Pulmonary artery endothelial cell (primary cell): ENCODE results near the gene R3HDM2. TPM values are rescaled to one million over a fixed set of nuclear protein-coding genes. Genes with fewer than 3 reads are reported as not detected.

ENCODE experiments used
- DNase-seq: peaks from one replicate; pipeline ENCODE4 v3.0.0-alpha.2; 2011; ENCODE audit warnings: low read depth, low spot score
- total RNA-seq: library from RNA; depleted of rRNA; stranded (reverse); fragments of >200 nt; gene quantifications from 2 replicates; pipeline ENCODE4 v1.2.3, GENCODE V29; 2014

Gene R3HDM2
- total RNA-seq, 1 donor from 2014 or later = 5.5 TPM

DNA sequence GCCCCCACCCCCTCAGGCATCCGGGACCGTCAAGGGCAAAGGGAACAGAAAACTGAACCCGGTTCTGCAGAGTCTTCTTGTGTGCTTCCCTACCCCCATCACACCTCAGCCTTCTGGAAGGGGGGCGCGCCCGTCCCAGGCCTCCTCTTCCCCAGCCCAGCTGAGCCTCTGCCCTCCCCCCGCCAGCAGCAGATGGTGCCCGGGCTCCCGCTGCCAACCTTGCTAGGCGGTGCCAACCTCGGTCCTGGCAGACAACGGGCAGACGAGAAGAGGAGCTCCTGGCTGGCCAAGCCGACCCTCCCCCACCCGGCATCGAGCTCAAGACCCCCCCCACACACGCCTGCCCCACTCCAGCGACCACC, 188.5 kb downstream of the R3HDM2 start:
- DNase-seq = no peak

DNA sequence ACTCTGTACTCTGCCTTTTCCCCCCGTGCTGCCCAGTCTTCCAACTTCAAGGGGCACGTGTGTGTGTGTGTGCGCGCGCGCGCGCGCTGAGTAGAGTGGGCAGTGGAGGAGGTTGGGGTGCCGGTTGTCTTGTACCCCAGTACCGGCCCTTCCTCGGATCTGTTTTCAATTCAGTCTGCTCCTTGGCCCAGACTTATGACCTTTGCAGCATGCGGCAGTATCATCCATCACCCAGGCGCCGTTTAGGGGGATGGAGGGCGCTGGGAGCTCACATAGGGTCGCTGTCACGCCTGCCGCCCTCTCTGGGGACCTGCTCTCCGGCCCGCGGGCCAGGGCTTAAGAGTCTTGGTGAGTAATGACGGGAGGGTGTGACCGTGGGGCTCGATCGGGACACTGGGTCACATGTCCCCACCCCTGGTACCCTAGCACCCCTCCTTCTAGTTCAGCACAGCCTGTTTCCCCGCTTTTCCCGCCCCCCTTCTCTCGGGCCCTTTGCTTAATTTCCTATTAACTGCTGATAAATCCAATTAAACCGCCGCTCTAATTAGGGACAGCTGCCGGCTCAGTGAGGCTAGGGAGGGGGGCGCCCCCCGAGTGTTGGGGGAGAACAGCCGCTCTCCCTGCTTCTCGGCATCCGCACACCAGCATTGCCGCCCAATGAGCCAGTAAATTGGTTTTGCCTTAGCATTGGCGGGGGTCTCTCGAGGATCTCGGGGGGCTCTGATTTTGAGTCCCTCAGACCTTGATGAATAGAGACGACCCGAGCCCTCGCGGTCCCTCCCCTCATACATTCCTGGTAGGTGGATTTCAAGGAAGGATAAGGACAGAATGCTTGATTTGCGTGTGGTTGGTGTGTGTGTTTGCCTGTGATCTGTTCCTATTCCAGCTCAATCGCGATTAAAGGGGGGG, 189.2 kb downstream of the R3HDM2 start:
- DNase-seq = no peak

DNA sequence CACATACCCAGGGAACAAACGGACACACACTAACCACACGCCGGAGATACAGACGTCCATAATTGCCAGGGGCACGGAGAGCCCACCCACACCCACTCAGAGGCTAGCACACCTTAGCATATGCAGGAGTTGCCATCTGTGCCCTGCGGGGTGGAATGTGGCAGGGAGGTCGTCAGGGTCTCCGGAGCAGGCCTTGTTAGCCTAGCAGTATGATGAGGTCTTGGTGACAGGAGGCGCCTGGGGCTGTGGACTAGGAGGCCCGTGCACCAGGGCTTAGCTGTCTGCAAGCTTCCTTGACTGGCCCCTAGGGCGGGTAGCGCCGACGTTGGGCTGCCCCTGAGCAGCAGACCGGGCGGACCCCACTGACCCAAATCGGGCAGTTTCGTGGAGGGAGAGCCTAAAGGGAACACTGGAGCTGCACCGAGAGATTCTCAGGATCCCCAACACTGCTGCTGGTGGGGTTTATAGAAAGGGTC, 189.9 kb downstream of the R3HDM2 start:
- no peak for DNase-seq

DNA sequence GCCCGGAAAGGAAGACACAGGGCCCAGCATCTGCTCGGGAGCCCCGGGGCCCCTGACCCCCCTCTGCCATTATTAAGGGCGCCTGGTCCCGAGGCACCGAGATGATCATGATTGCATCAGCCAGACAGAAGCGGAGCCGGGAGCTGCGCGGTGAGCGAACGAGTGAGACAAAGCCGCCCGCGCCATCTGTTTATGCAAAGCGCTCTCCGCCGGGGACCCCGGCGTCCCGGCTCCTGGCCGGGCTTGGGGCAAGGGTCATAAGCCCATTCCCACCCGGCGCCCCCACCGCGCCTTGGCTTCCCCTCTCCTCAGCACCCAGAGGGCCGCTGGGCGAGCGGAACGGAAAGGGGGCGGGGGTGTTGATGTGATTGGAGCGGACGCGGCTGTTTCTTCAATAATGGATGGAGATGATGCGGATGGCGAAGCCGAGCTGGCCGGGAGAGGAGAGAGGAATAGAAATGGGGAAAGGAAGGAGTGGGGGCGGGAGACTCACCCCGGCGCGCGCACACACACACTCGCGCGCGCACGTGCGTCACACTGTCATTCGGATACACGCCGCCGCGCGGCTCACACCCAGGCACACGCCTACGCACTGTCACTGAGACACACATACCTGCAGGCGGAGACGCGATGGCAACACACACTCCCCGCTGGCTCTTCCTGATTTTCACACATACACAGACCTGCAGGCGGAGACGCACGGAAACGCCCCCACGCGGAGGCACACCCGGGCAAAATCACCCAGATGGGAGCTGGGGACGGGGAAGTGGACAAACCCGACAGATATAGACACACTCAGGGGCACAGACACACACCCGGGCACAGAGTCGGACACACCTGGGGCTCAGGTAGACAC, 190.5 kb downstream of the R3HDM2 start:
- no peak for DNase-seq

DNA sequence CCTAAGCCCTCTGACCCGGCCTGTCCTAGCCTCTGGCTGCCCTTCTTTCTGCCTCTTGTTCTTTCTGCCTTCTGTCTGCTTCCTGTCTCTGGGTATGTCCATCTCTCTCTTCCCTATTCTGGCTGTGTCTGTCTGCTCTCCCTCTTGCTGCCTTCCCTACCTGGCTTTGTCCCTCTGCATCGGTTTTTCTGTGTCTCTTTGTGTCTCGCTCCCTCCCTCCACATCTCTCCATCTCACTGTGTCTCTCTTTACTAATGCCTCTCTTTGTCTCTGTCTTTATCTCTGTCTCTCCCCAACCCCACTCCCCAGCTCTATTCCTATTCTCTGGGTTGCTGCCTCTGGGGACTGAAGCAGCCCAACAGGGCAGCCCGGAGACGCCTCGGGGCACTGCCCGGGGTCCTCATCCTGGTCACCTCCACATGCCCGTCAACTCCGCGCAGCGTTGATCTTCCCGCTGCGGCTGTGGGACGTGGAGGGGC, 191.2 kb downstream of the R3HDM2 start:
- DNase-seq = no peak

DNA sequence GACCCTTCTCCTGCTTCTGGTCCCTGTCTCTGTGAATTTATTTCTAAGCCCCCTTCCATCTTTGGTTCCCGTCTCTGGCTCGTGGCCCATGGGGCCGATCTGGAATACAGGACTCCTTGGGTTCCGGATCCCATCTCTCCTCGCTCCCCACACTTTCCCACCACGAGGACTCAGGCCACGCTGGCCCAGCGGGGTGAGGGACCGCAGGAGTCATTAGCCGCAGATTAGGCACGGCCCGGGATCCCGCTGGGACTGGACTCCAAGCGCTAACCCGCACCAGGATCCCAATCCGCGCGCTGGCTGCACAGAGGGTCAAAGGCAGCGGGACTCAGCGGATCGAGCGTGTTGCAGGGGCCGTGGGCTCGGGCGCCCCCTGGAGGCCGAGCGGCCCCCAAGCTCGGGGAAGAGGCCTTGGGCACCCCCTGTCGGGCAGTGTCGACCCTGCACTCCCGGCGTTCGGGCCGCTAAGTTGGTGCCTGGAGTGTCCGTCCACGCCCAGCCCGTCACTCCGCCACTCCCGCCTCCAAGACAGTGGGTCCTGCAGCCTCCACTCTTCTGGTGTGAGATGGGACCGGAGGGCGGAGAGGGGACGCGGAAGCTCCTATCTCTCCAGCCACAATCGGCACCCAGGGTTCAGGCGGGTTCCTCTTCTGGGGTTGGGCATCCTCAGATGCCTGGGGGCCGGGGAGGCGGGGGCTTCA, 191.8 kb downstream of the R3HDM2 start:
- DNase-seq = peak; percentile 39

DNA sequence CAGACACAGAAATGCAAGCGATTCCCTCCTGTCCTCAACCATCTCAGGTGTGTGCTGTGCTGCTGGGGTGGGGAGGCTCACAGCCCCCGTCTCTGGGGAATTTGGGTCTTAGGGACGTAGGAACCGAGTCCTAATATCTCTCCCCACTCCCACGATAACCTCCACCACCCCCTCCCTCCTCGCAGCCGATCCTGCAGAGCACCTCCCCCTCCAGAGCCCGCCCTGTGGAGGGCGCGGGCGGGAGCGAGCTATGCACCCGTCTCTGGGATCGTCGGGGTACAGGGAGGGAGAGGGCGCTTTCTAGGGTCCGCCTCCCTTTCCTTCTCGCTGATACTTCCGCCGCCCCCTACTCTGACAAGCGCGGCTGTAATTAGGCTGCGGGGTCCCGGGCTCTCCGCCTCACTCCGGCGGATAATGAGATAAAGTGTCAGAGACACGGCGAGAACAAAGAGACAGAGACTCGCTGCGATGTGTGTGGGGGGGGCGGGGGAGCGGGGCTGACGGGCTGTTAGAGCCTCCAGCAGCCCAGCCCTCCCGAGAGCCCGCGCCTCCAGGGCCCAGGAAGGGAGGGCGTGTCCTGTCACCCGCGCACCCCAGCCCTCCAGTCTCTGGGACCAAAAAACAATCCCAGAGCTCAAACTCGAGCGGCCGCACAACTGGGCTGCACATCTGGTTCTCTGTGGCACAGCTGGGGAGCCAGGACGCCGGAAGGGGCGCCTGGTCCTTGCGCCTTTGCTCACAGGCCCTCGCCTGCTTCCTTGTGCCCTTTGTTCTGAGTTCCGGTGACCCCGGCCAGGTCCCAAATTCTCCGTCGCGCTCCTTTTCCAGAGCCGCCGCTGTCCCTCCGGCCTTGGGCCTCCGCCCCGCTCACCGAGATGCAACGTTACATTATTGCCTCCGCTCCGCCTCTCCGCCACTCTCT, 192.7 kb downstream of the R3HDM2 start:
- DNase-seq = no peak

DNA sequence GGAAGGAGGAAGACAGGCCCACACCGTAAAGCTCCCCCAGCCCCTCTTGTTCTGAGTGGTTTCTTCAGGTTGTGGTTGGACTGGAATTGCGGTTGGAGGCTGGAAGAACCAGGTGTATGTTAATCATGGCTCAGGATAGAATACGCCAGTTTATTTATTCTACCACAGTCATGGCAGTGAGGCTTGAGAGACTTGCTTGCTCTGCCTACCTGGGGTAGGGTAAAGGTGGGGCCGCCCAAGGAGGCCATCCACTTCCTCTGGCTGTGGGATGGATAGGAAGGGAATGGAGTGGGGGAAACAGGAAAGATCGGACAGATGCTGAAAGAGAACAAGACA, 193.3 kb downstream of the R3HDM2 start:
- no peak for DNase-seq

DNA sequence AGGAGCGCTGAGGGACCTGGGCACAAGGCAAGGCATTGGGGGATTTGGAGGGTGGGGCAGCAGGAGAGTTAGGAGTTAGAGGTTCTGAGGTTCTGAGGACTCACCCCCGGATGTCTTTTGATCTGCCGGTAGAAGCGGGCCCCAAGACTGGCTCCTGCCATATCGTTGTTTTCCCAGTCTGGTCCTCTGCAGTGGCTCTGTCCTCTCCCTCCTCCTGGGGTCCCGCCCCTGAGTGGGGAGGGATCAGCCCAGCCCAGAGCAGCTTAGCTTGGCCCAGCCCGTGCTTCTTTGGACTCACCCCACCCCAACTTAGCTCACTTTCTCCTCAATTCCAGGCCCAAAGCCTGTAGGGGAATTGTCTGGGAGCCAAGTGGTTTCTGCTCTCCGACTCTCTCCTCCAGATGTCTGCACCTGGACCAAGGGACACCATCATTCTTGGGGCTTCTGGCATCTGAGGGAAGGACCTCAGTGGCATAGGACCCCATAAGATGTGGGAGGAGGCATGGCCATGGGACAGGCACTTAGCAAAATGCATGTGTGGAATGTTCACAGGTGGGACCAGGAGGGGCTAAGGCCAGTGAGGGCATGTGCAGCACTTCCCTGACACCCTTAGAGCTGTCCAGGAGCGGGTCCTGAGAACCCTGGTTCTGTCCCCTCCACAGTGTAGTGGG, 193.8 kb downstream of the R3HDM2 start:
- no peak for DNase-seq

DNA sequence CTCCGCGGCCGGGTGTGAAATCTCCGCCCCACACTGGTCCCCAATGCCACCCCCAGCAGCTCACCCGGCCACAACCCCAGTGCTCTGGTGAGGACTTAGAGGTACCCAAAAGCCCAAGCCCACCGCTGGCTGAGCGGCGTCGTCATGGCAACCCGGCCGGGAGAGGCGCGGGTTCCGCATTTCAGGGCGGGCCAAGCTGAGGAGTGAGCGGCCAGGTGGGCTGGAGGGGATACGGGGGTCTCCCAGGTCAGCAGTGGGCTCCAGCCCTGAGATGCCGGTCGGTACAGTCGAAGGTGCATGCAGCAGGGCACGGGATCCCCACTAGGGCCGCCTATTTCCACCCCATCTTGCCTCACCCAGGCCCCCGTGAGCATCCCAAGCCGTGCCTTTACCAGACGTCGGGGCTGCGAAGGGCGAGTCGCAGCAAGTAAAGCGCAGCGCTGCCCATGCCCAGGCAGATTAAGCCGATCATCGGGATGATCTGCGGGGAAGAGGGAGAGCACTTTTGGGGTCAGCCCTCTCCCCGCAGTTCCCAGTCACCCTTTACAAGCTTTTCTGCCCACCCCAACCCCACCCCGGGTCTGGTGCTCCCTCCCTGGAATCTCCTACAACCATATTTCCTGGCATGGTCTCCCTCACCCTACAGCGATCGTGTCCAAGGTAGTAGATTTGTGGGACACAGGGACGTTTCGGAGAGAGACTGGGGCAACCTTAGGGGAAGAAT, 194.5 kb downstream of the R3HDM2 start:
- no peak for DNase-seq

DNA sequence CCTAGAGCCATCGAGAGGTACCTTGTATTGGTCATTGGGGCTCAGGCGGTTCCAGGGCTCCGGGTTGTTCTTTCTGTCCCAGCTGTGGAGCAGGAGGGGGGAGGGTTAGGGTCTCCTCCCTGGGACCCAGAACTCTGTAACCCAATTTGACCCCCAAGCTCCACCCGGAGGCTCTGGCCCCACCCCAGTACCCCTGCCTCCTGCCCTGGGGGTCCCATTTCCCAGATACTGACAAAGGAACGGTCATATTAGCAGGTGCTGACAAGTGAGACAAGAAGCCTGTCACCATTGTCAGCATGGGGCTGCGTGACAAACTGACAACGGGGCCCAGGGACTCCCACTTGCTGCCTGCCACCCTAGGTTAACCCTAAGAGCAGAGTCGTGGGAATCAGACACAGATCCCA, 195.1 kb downstream of the R3HDM2 start:
- DNase-seq = no peak

DNA sequence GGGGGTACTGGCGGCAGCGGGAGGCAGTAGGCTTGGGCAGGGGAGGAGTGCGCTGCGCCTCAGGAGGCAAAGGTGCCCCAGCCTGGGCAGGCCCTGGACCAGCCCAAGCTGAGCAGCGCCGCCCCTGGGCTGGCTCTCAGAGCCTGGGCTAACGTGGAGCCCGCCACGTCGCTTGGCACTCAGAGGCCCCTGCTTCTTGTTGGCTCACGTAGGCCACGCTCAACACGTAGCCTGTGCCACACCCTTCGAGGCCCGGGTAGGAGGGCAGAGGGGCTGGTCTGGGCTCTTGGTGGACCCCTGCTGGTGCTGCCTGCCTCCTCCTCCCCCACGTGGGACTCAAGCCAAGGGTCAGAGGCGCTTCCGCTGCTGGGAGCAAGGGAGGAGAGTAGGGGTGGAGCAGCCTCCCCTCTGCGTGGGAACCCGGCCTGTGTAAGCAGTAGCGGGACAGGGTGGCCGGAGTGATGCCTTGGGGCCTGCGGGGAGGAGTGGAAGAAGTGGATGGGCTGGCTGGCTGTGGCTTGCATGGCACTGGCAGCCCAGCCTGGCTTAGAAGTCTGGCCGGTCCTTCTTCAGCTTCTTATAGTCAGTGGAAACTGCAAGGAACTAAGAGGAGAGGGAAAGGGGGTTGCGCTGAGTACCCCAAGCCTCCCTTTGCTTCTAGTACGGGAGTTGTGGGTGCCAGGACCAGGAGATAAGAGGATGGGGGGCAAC, 195.7 kb downstream of the R3HDM2 start:
- DNase-seq = no peak

DNA sequence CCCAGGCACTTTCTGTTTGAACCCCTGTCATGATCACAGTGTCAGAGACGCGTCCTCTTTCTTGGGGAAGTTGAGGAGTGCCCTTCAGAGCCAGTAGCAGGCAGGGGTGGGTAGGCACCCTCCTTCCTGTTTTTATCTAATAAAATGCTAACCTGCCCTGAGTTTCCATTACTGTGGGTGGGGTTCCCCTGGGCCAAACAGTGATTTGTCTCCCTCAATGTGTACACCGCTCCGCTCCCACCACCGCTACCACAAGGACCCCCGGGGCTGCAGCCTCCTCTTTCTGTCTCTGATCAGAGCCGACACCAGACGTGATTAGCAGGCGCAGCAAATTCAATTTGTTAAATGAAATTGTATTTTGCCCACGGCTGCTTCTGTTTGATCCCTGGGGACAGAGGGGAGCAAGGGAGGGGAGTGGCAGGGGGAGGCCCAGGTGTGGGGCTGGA, 196.2 kb downstream of the R3HDM2 start:
- DNase-seq = no peak

DNA sequence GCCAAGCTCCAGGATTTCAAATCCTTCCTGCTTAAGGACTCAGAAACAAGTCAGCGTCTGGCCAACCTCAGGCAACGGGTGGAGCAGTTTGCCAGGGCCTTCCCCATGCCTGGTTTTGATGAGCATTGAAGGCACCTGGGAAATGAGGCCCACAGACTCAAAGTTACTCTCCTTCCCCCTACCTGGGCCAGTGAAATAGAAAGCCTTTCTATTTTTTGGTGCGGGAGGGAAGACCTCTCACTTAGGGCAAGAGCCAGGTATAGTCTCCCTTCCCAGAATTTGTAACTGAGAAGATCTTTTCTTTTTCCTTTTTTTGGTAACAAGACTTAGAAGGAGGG, 196.6 kb downstream of the R3HDM2 start:
- DNase-seq = no peak

DNA sequence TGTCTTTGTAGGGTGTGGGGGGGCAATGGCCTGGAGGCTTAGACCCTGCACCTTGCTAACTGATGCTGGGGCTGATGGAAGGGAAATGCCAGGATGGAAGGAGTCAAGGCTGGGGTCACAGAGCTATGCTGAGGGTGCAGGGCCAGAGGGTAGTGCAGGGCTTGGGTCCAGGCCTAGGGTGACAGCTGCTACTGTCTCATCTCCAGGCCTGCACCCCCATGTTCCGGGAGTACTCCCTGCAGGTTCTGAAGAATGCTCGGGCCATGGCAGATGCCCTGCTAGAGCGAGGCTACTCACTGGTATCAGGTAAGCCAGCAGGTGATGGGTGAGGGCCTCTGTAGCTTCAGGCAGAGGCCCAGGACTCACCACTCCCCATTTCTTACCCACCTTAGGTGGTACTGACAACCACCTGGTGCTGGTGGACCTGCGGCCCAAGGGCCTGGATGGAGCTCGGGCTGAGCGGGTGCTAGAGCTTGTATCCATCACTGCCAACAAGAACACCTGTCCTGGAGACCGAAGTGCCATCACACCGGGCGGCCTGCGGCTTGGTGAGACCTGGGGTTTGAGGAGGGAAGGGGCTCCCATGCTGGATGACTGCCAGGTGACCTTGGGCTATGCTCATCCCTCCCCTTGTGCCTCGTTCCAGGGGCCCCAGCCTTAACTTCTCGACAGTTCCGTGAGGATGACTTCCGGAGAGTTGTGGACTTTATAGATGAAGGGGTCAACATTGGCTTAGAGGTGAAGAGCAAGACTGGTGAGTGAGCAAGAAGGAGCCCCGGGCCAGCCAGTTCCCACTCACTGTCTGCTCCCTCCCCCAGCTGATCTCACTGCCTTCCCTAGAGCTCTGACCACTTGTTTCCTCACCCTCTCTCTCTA, 197.2 kb downstream of the R3HDM2 start:
- no peak for DNase-seq

DNA sequence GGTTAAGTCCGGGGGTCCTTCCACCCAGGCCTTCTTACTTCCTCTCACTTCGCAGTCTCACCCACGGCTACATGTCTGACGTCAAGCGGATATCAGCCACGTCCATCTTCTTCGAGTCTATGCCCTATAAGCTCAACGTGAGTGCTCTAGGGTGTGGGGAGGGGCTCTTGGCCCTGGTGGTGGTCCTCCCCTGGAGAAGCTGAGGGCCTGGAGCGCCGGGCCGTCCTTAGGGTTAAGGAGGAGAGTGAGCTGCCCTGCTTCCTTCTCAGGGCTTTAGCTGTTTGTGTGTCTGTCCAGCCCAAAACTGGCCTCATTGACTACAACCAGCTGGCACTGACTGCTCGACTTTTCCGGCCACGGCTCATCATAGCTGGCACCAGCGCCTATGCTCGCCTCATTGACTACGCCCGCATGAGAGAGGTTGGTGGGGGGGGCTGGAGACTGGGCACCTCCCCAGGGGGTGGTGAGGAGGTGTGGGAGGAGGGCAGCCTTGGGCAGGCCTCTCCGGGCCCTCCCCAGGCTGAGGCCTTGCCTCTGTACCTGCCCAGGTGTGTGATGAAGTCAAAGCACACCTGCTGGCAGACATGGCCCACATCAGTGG, 198.6 kb downstream of the R3HDM2 start:
- DNase-seq = no peak

DNA sequence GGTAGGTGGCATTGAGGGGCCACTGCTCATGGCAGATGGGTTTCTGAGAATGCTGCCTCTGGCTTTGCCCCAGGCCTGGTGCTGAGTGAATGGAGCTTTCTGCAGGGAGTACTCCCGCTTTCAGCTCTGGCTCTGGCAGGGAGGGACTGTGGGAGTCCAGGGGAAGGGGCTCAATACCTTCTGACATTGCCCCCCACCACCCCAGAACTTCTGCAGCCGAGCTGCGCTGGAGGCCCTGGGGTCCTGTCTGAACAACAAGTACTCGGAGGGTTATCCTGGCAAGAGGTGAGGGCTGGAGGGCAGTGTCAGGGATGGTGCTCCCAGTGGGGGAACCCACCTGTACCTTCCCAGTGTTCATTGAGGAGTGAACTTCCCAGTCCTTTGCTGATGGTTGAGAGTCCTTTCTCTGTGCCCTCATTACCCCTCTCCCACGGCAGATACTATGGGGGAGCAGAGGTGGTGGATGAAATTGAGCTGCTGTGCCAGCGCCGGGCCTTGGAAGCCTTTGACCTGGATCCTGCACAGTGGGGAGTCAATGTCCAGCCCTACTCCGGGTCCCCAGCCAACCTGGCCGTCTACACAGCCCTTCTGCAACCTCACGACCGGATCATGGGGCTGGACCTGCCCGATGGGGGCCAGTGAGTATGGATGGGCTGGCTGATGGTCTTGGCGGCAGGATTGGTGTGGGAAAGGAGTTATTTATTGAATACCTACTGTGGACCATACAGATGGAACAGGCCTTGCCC, 199.4 kb downstream of the R3HDM2 start:
- no peak for DNase-seq
